Activated B cell treated with CpG ODN at 0.5 μM for 24 hours (primary cell): Measurements from ENCODE around the gene MEOX2. TPM values are rescaled to one million over a fixed set of nuclear protein-coding genes. Genes with fewer than 3 reads are reported as not detected.

Source experiments
- ATAC-seq: fragments of 200-7000 bp; cut with Tn5 transposase; one replicate; pipeline ENCODE4 v1.10.0; 2021; ENCODE audit warnings: low read depth, mild to moderate bottlenecking, moderate library complexity
- CTCF ChIA-PET: fragments of 350-600 bp; sonication (Branson Sonifier 250); formaldehyde crosslinking; loops from one replicate; lab custom pipeline; 2021; ENCODE audit warnings: antibody characterized with exemption; lab: Charles Lee
- POLR2A ChIA-PET: fragments of 350-600 bp; sonication (Branson Sonifier 250); formaldehyde crosslinking; loops from one replicate; lab custom pipeline; 2021; ENCODE audit warnings: antibody characterized with exemption; lab: Charles Lee
- DNase-seq: peaks from one replicate; pipeline ENCODE4 v3.0.0; 2022
- H3K27ac Mint-ChIP-seq: one replicate; pipeline ENCODE4 v1.8.0; 2020; ENCODE audit warnings: mixed read lengths
- H3K27me3 Mint-ChIP-seq: one replicate; pipeline ENCODE4 v1.8.0; 2021; ENCODE audit warnings: mixed read lengths
- H3K36me3 Mint-ChIP-seq: one replicate; pipeline ENCODE4 v1.8.0; 2021; ENCODE audit warnings: low read depth, mixed read lengths
- H3K4me1 Mint-ChIP-seq: one replicate; pipeline ENCODE4 v1.8.0; 2021; ENCODE audit warnings: mixed read lengths
- H3K4me3 Mint-ChIP-seq: one replicate; pipeline ENCODE4 v1.8.0; 2020; ENCODE audit warnings: mild to moderate bottlenecking, mixed read lengths
- H3K9me3 Mint-ChIP-seq: one replicate; pipeline ENCODE4 v1.8.0; 2020; ENCODE audit warnings: mixed read lengths
- intact Hi-C: fragments of 100-400 bp; cut with micrococcal nuclease; formaldehyde crosslinking; loops from one replicate; pipeline ENCODE4 v1.15.1; 2024
- total RNA-seq: library from RNA; stranded (reverse); gene quantifications from 2 replicates; pipeline ENCODE4 v1.2.3, GENCODE V29; 2022
- TF ChIP-seq, protein P1 (sequence below): fragments of 200-600 bp; IDR thresholded peaks from one replicate; pipeline ENCODE4 v1.8.0; 2022; ENCODE audit warnings: antibody characterized with exemption, mild to moderate bottlenecking

Gene MEOX2
- total RNA-seq = not detected in 2 replicates

DNA sequence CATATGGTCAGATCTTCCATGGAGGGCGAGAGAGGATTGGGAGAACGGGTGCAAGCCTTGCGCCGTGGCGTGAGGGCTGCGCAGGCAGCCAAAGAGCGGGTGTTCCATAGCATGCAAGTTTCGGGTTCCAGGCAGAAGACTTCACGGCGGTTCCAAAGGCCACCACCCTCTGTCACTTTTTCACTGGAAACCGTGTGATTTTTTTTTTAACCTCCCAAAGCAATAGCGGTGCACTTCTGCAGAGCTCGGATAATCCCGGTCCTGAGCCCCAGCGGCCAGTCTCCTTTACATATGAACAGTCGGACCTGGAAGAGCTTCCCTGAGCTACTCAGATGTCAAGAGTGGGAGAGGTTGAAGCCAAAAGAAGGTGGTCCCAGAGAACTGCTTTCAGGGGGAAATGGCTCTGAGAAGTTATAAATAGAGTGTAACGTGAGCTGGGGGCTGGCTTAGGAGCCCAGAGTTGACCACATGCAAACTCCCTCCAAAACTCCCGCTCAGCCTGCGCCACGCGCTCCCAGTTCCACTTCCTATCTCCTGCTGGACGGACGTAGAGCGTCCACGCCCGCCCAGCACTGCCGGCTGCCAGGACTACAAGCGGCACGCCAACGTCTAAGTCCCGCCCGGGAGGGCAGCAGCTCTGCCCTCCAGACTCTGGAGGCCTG lies at the start of gene MEOX2:
Gene MEOX2 (minus strand): TSS at position 389 of the 662 bp plus-strand sequence. CDS start 281 bp downstream, at position 108.
- H3K27me3 Mint-ChIP-seq = peaks cover 30% of the 10 kb centered on the region
- H3K36me3 Mint-ChIP-seq = no peaks in the 10 kb centered on the region
- H3K9me3 Mint-ChIP-seq = no peaks in the 10 kb centered on the region
- no peak within 1 kb of the TSS for H3K4me3 Mint-ChIP-seq
- ATAC-seq (no peak), DNase-seq (no peak)
- POLR2A ChIA-PET = no interaction called here
- no peak within 1 kb of the TSS for H3K27ac Mint-ChIP-seq
- no peaks in the 10 kb centered on the region for H3K4me1 Mint-ChIP-seq
- CTCF ChIA-PET = no interaction called here
- TF ChIP-seq, protein P1, sequence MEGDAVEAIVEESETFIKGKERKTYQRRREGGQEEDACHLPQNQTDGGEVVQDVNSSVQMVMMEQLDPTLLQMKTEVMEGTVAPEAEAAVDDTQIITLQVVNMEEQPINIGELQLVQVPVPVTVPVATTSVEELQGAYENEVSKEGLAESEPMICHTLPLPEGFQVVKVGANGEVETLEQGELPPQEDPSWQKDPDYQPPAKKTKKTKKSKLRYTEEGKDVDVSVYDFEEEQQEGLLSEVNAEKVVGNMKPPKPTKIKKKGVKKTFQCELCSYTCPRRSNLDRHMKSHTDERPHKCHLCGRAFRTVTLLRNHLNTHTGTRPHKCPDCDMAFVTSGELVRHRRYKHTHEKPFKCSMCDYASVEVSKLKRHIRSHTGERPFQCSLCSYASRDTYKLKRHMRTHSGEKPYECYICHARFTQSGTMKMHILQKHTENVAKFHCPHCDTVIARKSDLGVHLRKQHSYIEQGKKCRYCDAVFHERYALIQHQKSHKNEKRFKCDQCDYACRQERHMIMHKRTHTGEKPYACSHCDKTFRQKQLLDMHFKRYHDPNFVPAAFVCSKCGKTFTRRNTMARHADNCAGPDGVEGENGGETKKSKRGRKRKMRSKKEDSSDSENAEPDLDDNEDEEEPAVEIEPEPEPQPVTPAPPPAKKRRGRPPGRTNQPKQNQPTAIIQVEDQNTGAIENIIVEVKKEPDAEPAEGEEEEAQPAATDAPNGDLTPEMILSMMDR = no peak
- intact Hi-C loops = no loop called here

DNA sequence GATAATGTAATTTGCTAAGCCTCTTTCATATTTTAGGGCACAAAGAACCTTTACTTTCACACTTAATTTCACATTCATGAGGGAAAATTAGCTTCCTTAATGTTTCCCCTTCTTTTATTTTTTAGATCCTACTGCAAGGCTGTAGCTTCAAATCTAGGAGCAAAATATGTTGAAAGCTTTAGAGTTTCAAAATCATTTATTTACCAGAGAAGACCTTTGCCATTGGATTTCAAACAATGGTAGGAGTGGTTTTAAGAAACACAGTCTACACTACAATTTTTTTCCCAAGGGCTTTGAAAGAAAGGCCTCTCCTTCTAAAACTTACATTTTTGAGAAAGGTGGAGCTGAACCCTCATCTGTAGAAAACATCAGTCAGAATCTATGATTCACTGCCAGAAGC lies 43.3 kb upstream of the MEOX2 start:
- POLR2A ChIA-PET = no interaction called here
- ATAC-seq (no peak), DNase-seq (no peak)
- CTCF ChIA-PET = no interaction called here
- Mint-ChIP-seq H3K27me3 (no peaks in the 10 kb centered on the region), H3K9me3 (no peaks in the 10 kb centered on the region), H3K36me3 (no peaks in the 10 kb centered on the region), H3K4me1 (no peaks in the 10 kb centered on the region), H3K27ac (no peak overlapping the region), H3K4me3 (no peak overlapping the region)
- intact Hi-C loops = no loop called here
- TF ChIP-seq, protein P1 = no peak

DNA sequence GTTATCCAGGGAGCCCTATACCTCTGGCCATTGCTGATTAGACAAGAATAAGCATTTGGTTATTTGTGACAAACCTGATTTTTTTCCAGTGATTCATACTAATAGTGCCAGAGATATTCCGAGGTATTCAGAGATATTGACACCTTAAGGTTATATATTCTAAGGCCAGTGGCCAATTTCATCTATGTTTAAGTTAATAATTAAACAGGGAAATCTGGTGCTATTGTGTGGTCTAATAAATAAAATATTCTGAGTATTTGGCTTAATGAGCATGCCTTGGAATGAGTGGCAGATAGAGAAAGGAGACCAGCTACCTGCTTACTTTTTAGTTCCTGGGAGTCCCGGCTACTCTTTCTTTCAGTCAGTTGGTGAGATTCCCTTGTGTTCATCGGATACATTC lies 38.6 kb upstream of the MEOX2 start:
- POLR2A ChIA-PET = no interaction called here
- TF ChIP-seq, protein P1 = no peak
- intact Hi-C loops = no loop called here
- DNase-seq (no peak), ATAC-seq (no peak)
- Mint-ChIP-seq H3K4me1 (no peaks in the 10 kb centered on the region), H3K4me3 (no peak overlapping the region), H3K27me3 (no peaks in the 10 kb centered on the region), H3K36me3 (no peaks in the 10 kb centered on the region), H3K9me3 (no peaks in the 10 kb centered on the region), H3K27ac (no peak overlapping the region)
- CTCF ChIA-PET = no interaction called here

DNA sequence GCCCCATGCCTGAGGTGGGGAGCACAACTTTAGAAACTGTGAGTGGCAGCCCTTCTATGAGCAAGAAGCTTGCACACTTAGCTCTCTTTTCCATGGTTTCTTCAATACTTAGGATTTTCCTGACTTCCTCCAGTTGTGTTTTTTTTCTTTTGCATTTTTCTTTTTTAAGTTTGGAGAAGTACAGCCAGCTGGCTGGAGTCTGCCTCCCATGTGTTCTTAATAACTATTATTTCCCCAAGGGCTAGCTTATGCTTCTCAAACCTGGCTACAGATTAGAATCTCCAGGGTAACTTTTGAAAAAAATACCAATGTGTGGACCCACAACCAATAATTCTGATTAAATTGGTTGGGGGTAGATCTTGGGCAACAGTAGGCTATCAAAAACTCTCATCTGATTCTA lies 37.4 kb upstream of the MEOX2 start:
- POLR2A ChIA-PET = no interaction called here
- intact Hi-C loops = no loop called here
- DNase-seq (no peak), ATAC-seq (no peak)
- TF ChIP-seq, protein P1 = no peak
- Mint-ChIP-seq H3K9me3 (no peaks in the 10 kb centered on the region), H3K27me3 (no peaks in the 10 kb centered on the region), H3K4me3 (no peak overlapping the region), H3K4me1 (no peaks in the 10 kb centered on the region), H3K36me3 (no peaks in the 10 kb centered on the region), H3K27ac (no peak overlapping the region)
- CTCF ChIA-PET = no interaction called here

DNA sequence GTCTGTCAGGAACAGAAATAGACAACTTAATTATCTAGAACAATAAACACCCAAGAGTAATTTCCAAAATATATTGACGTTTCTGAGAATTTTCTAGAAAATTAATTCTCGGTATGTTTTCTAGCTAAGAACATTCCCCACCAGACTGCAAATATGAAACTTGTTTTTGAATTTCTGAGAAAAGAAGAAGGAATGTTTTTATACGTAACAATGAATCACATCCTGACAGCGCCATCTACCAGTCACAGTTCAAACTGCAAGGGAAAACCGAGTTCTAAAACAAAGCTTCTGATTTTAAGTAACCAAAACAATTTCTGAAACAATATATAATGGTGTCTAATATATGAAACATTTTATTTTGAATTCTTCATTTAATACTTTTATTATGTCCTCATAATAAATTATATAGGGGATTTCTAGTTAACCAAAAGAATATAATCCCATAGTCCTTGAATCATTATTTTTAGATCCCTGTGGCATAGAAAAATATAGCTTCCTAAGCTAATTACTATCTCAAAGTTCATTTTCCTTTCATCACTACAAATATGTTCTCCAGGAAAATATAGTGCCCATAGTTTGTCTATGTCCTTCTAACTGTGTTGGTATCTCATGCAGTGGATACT lies 34.5 kb upstream of the MEOX2 start:
- ChIA-PET POLR2A (no interaction called here), CTCF (no interaction called here)
- Mint-ChIP-seq H3K9me3 (no peaks in the 10 kb centered on the region), H3K27ac (no peak overlapping the region), H3K4me3 (no peak overlapping the region), H3K36me3 (no peaks in the 10 kb centered on the region), H3K27me3 (no peaks in the 10 kb centered on the region), H3K4me1 (no peaks in the 10 kb centered on the region)
- ATAC-seq (no peak), DNase-seq (no peak)
- intact Hi-C loops = no loop called here
- TF ChIP-seq, protein P1 = no peak
